ENCODE results near the gene ACP7. TPM values are rescaled to one million over a fixed set of nuclear protein-coding genes. Genes with fewer than 3 reads are reported as not detected.
"Not testable (repeated sequence)": the region's sequence is repeated elsewhere in the genome, so short reads cannot be mapped to it uniquely, and the experiment has no call there.

ACP7 gene
- total RNA-seq, 2 experiments from 2014 or later: 0.15 to 0.31 TPM

- ChIA-PET POLR2A (no interaction called here), CTCF (interaction anchor here (0.7 to 0.8 kb wide), 2 partner anchors 29 to 82 kb away, joined by 3 to 4 read pairs; no protein-coding TSS in a partner anchor)
- no peak overlapping the region for H3K4me3 Mint-ChIP-seq
These were observed 54.3 kb downstream of the ACP7 start for GRCh38 chr19:39138221-39139211.

GRCh38 chr19:39139305-39139874, 55.2 kb downstream of the ACP7 start:
- ChIA-PET POLR2A (no interaction called here), CTCF (interaction anchor here (1.1 kb wide), 1 partner anchor 17 kb away, joined by 5 read pairs; no protein-coding TSS in a partner anchor)
- H3K27ac Mint-ChIP-seq: no peak overlapping the region
- intact Hi-C loops (cut with micrococcal nuclease): no loop called here
- no peak for DNase-seq
- peaks cover 2% of the 10 kb centered on the region for H3K4me1 Mint-ChIP-seq (ENCODE audit: low read depth)
- no peaks in the 10 kb centered on the region for H3K9me3 Mint-ChIP-seq
- H3K4me3 Mint-ChIP-seq: no peak overlapping the region
- no peaks in the 10 kb centered on the region for H3K27me3 Mint-ChIP-seq
- H3K36me3 Mint-ChIP-seq: no peaks in the 10 kb centered on the region

More at GRCh38 chr19:39138221-39139211, 54.3 kb downstream of the ACP7 start:
- no peaks in the 10 kb centered on the region for H3K9me3 Mint-ChIP-seq
- intact Hi-C loops (cut with micrococcal nuclease): no loop called here
- peaks cover 2% of the 10 kb centered on the region for H3K4me1 Mint-ChIP-seq (ENCODE audit: low read depth)
- no peaks in the 10 kb centered on the region for H3K36me3 Mint-ChIP-seq
- H3K27ac Mint-ChIP-seq: no peak overlapping the region
- H3K27me3 Mint-ChIP-seq: no peaks in the 10 kb centered on the region
- DNase-seq: no peak

- ChIA-PET CTCF (interaction anchor here (0.6 to 1.1 kb wide), 2 partner anchors 18 to 66 kb away, joined by 3 to 5 read pairs; no protein-coding TSS in a partner anchor), POLR2A (no interaction called here)
- Mint-ChIP-seq H3K36me3 (no peaks in the 10 kb centered on the region), H3K27me3 (no peaks in the 10 kb centered on the region), H3K9me3 (no peaks in the 10 kb centered on the region), H3K27ac (no peak overlapping the region), H3K4me3 (no peak overlapping the region), H3K4me1 (ENCODE audit: low read depth) (peaks cover 2% of the 10 kb centered on the region)
- intact Hi-C loops (cut with micrococcal nuclease): no loop called here
- no peak for DNase-seq
These were observed 55.8 kb downstream of the ACP7 start for GRCh38 chr19:39139971-39140453.

GRCh38 chr19:39140594-39140993, 56.4 kb downstream of the ACP7 start:
- Mint-ChIP-seq H3K9me3 (no peaks in the 10 kb centered on the region), H3K36me3 (no peaks in the 10 kb centered on the region), H3K4me1 (ENCODE audit: low read depth) (peaks cover 2% of the 10 kb centered on the region), H3K27me3 (no peaks in the 10 kb centered on the region), H3K4me3 (no peak overlapping the region), H3K27ac (no peak overlapping the region)
- POLR2A ChIA-PET: no interaction called here
- intact Hi-C loops (cut with micrococcal nuclease): no loop called here
- CTCF ChIA-PET: no interaction called here
- no peak for DNase-seq

GRCh38 chr19:39141929-39142328, 57.8 kb downstream of the ACP7 start:
- no peak for DNase-seq
- POLR2A ChIA-PET: no interaction called here

DNA sequence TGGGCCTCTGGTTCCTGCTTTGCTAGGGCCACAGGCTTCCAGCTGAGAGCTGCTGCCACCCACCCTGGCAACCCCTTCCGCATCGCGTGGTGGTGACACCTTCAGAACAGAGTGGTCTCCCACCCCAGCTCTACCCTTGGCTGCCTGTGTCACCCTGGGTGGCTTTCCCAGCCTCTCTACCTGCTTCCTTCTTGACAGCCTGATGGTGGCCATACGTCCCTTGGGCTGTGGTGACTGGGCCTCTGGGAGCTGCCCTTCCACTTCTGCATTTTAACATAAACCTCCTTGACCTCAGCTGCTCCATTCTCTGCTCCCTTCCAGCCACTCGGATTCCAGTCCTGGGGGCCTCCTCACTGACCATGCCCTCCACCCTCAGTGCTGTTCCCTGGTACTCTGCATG, 58.5 kb downstream of the ACP7 start:
- Mint-ChIP-seq H3K27ac (no peak overlapping the region), H3K4me1 (ENCODE audit: low read depth) (peaks cover 2% of the 10 kb centered on the region), H3K4me3 (no peak overlapping the region), H3K27me3 (no peaks in the 10 kb centered on the region), H3K36me3 (no peaks in the 10 kb centered on the region), H3K9me3 (no peaks in the 10 kb centered on the region)
- ChIA-PET POLR2A (no interaction called here), CTCF (interaction anchor here (1.1 to 1.5 kb wide), 2 partner anchors 21 to 44 kb away, joined by 4 to 5 read pairs; no protein-coding TSS in a partner anchor)
- DNase-seq: no peak
- intact Hi-C loops (cut with micrococcal nuclease): no loop called here

More at GRCh38 chr19:39141929-39142328, 57.8 kb downstream of the ACP7 start:
- CTCF ChIA-PET: interaction anchor here (1.1 to 1.5 kb wide), 2 partner anchors 20 to 45 kb away, joined by 4 to 5 read pairs; no protein-coding TSS in a partner anchor
- Mint-ChIP-seq H3K36me3 (no peaks in the 10 kb centered on the region), H3K4me3 (no peak overlapping the region), H3K27ac (no peak overlapping the region), H3K4me1 (ENCODE audit: low read depth) (no peaks in the 10 kb centered on the region), H3K27me3 (no peaks in the 10 kb centered on the region), H3K9me3 (no peaks in the 10 kb centered on the region)
- intact Hi-C loops (cut with micrococcal nuclease): no loop called here

DNA sequence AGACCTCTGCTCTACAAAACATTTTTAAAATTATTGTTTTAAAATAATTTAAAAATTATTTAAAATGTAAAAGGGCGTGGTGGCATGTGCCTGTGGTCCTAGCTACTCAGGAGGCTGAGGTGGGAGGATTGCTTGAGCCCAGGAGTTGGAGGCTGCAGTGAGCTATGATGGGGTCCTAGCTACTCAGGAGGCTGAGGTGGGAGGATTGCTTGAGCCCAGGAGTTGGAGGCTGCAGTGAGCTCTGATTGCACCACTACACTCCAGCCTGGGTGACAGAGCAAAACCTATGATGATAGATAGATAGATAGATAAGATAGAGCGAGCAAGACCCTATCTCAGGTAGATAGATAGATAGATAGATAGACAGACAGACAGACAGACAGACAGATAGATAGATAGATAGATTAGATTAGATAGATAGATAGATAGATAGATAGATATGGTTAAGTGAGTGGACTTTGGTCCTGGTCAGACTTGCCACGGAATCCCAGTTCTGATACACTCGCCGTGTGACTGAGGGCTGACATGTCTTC, 59.7 kb downstream of the ACP7 start:
- POLR2A ChIA-PET; H3K27me3 Mint-ChIP-seq; DNase-seq; CTCF ChIA-PET; H3K36me3 Mint-ChIP-seq; H3K4me3 Mint-ChIP-seq; intact Hi-C loops (cut with micrococcal nuclease); H3K4me1 Mint-ChIP-seq (ENCODE audit: low read depth); H3K27ac Mint-ChIP-seq; H3K9me3 Mint-ChIP-seq: not testable (repeated sequence)

- Mint-ChIP-seq H3K27me3 (no peaks in the 10 kb centered on the region), H3K9me3 (no peaks in the 10 kb centered on the region), H3K27ac (no peak overlapping the region), H3K4me1 (ENCODE audit: low read depth) (peaks cover 2% of the 10 kb centered on the region), H3K4me3 (no peak overlapping the region), H3K36me3 (peaks cover 5% of the 10 kb centered on the region)
- intact Hi-C loops (cut with micrococcal nuclease): no loop called here
- DNase-seq: no peak
- CTCF ChIA-PET: interaction anchor here (1.3 kb wide), 1 partner anchor 182 kb away, joined by 3 read pairs; no protein-coding TSS in a partner anchor
- POLR2A ChIA-PET: no interaction called here
These were observed 60.3 kb downstream of the ACP7 start for GRCh38 chr19:39144290-39145071.

GRCh38 chr19:39145180-39145953, 61.2 kb downstream of the ACP7 start:
- no peak for DNase-seq
- Mint-ChIP-seq H3K27me3 (no peaks in the 10 kb centered on the region), H3K36me3 (peaks cover 5% of the 10 kb centered on the region), H3K9me3 (no peaks in the 10 kb centered on the region), H3K4me3 (no peak overlapping the region), H3K4me1 (ENCODE audit: low read depth) (peaks cover 2% of the 10 kb centered on the region), H3K27ac (no peak overlapping the region)
- intact Hi-C loops (cut with micrococcal nuclease): no loop called here
- CTCF ChIA-PET: interaction anchor here (1.3 kb wide), 1 partner anchor 183 kb away, joined by 3 read pairs; no protein-coding TSS in a partner anchor
- POLR2A ChIA-PET: no interaction called here

- peaks cover 2% of the 10 kb centered on the region for H3K4me1 Mint-ChIP-seq (ENCODE audit: low read depth)
- DNase-seq: no peak
These were observed 61.9 kb downstream of the ACP7 start for GRCh38 chr19:39146091-39146490.

More at GRCh38 chr19:39146091-39146490, 61.9 kb downstream of the ACP7 start:
- no peak overlapping the region for H3K4me3 Mint-ChIP-seq
- H3K9me3 Mint-ChIP-seq: no peaks in the 10 kb centered on the region
- no peaks in the 10 kb centered on the region for H3K27me3 Mint-ChIP-seq
- ChIA-PET CTCF (interaction anchor here (1.3 kb wide), 1 partner anchor 184 kb away, joined by 3 read pairs; no protein-coding TSS in a partner anchor), POLR2A (no interaction called here)
- no peak overlapping the region for H3K27ac Mint-ChIP-seq
- H3K36me3 Mint-ChIP-seq: peaks cover 5% of the 10 kb centered on the region
- intact Hi-C loops (cut with micrococcal nuclease): no loop called here

Measured in activated CD4-positive, alpha-beta memory T cell treated with anti-CD3 and anti-CD28 coated beads for 36 hours (primary cell).